SK-N-SH (cell line): ENCODE measurements around the gene GCN1. TPM values are rescaled to one million over a fixed set of nuclear protein-coding genes. Genes with fewer than 3 reads are reported as not detected.

ENCODE experiments used
- CTCF ChIA-PET: fragments of 300-600, 350-600 bp; formaldehyde crosslinking; extraction: SDS; loops from one replicate; lab custom pipeline; 2021; lab: Yijun Ruan, JAX
- POLR2A ChIA-PET: fragments of 350-600 bp; sonication (Branson Sonifier 250); formaldehyde crosslinking; extraction: SDS; loops from one replicate; lab custom pipeline; 2020; ENCODE audit warnings: antibody characterized with exemption, inconsistent platforms; lab: Yijun Ruan, JAX
- DNase-seq: peaks from one replicate; pipeline ENCODE4 v3.0.0; 2012
- H2AFZ ChIP-seq: fragments of 200-600 bp; sonication (generic); 2 replicates; pipeline ENCODE4 v1.8.1; 2016; ENCODE audit warnings: antibody characterized with exemption, mild to moderate bottlenecking, low read depth
- H3F3A ChIP-seq: fragments of 200-600 bp; sonication (generic); replicated peaks from 2 replicates; pipeline ENCODE3; 2016; ENCODE audit warnings: antibody characterized with exemption, mild to moderate bottlenecking; ENCODE audit not compliant: insufficient read depth
- H3K27ac ChIP-seq, 2 experiments: fragments of 200-500 bp in 1 of 2; fragments of 200-600 bp in 1 of 2; sonication (Bioruptor generic) in 1 of 2; sonication (generic), shearing (Covaris generic) in 1 of 2; 2 replicates each; pipeline versions ENCODE4 v1.5.1 to v1.6.1; 2014 to 2016; ENCODE audit warnings: low read depth in 2 of 2, inconsistent platforms in 1 of 2, low read length in 1 of 2, mild to moderate bottlenecking in 1 of 2, mixed read lengths in 1 of 2
- H3K27me3 ChIP-seq: fragments of 200-600 bp; sonication (generic), shearing (Covaris generic); 2 replicates; pipeline ENCODE4 v1.6.1; 2016; ENCODE audit warnings: mixed run types; ENCODE audit not compliant: insufficient read depth
- H3K36me3 ChIP-seq, 2 experiments: fragments of 200-500 bp in 1 of 2; fragments of 200-600 bp in 1 of 2; sonication (Bioruptor generic) in 1 of 2; sonication (generic) in 1 of 2; replicated peaks in 1 of 2; 2 replicates each; pipeline versions ENCODE3 to v1.5.1; 2014 to 2016; ENCODE audit warnings: low read length in 1 of 2, mild to moderate bottlenecking in 1 of 2; ENCODE audit not compliant: insufficient read depth in 2 of 2, control insufficient read depth in 1 of 2
- H3K4me1 ChIP-seq, 2 experiments: fragments of 200-500 bp in 1 of 2; fragments of 200-600 bp in 1 of 2; sonication (Bioruptor generic) in 1 of 2; sonication (generic), shearing (Covaris generic) in 1 of 2; 2 replicates each; pipeline versions ENCODE4 v1.5.1 to v1.6.1; 2014 to 2016; ENCODE audit warnings: low read depth in 1 of 2, low read length in 1 of 2, mixed run types in 1 of 2; ENCODE audit not compliant: insufficient read depth in 2 of 2, control insufficient read depth in 1 of 2
- H3K4me2 ChIP-seq: fragments of 200-600 bp; sonication (generic), shearing (Covaris generic); 2 replicates; pipeline ENCODE4 v1.6.1; 2017; ENCODE audit warnings: mixed run types
- H3K4me3 ChIP-seq, 2 experiments: fragments of 200-500 bp in 1 of 2; fragments of 200-600 bp in 1 of 2; sonication (Bioruptor generic) in 1 of 2; sonication (generic), shearing (Covaris generic) in 1 of 2; 2 replicates each; pipeline versions ENCODE4 v1.5.1 to v1.8.1; 2014 to 2016; ENCODE audit warnings: low read depth in 2 of 2, inconsistent platforms in 1 of 2, low read length in 1 of 2, mild to moderate bottlenecking in 1 of 2, mixed read lengths in 1 of 2, moderate library complexity in 1 of 2
- H3K79me2 ChIP-seq: fragments of 200-600 bp; sonication (generic); 2 replicates; pipeline ENCODE4 v1.8.1; 2017; ENCODE audit warnings: mild to moderate bottlenecking; ENCODE audit not compliant: insufficient read depth
- H3K9ac ChIP-seq: fragments of 200-600 bp; sonication (generic); 2 replicates; pipeline ENCODE4 v1.6.1; 2017; ENCODE audit warnings: mixed run types
- H3K9me2 ChIP-seq: fragments of 200-600 bp; sonication (generic); 2 replicates; pipeline ENCODE4 v1.6.1; 2017; ENCODE audit warnings: mixed run types
- H3K9me3 ChIP-seq: fragments of 200-600 bp; sonication (generic); 2 replicates; pipeline ENCODE4 v1.6.1; 2017; ENCODE audit warnings: mixed run types, mild to moderate bottlenecking, moderate library complexity
- H4K20me1 ChIP-seq: fragments of 200-600 bp; sonication (generic); 2 replicates; pipeline ENCODE4 v1.6.1; 2017; ENCODE audit warnings: mild to moderate bottlenecking, mixed run types; ENCODE audit not compliant: insufficient read depth
- CHD2 ChIP-seq: fragments of 150-350 bp; IDR thresholded peaks from 2 replicates; pipeline ENCODE4 v1.6.1; 2018; ENCODE audit warnings: low read length; ENCODE audit not compliant: partially characterized antibody
- EP300 ChIP-seq, 2 experiments: IDR thresholded peaks; 2 replicates each; pipeline versions ENCODE4 v1.4.0 to v1.6.1; 2012; ENCODE audit warnings: borderline replicate concordance in 1 of 2, low read depth in 1 of 2, low read length in 1 of 2
- FOXJ3 ChIP-seq: sonication (generic); formaldehyde crosslinking; IDR thresholded peaks from 2 replicates; pipeline ENCODE4 v1.5.1; 2020; ENCODE audit warnings: mild to moderate bottlenecking, missing genetic modification reagents
- FOXM1 ChIP-seq: IDR thresholded peaks from 2 replicates; pipeline ENCODE4 v1.4.0; 2012; ENCODE audit warnings: low read depth, mild to moderate bottlenecking
- GABPA ChIP-seq: IDR thresholded peaks from 2 replicates; pipeline ENCODE4 v1.4.0; 2012; ENCODE audit warnings: low read depth, mild to moderate bottlenecking
- GATA2 ChIP-seq: sonication (generic); formaldehyde crosslinking; IDR thresholded peaks from 2 replicates; pipeline ENCODE4 v1.5.0; 2020; ENCODE audit warnings: mild to moderate bottlenecking, missing genetic modification reagents
- IRF3 ChIP-seq: fragments of 150-350 bp; IDR thresholded peaks from 2 replicates; pipeline ENCODE4 v1.6.1; 2016; ENCODE audit warnings: mild to moderate bottlenecking, low read depth, low read length
- JUND ChIP-seq: IDR thresholded peaks from 2 replicates; pipeline ENCODE4 v1.4.0; 2012
- MAX ChIP-seq: IDR thresholded peaks from 2 replicates; pipeline ENCODE4 v1.4.0; 2012; ENCODE audit warnings: low read depth
- MXI1 ChIP-seq: IDR thresholded peaks from 2 replicates; pipeline ENCODE4 v1.6.1; 2012; ENCODE audit warnings: mild to moderate bottlenecking, low read depth, low read length, improper control_type of control experiment
- NFIC ChIP-seq: IDR thresholded peaks from 2 replicates; pipeline ENCODE4 v1.4.0; 2012; ENCODE audit warnings: borderline replicate concordance
- PBX3 ChIP-seq: IDR thresholded peaks from 2 replicates; pipeline ENCODE4; 2012
- RCOR1 ChIP-seq: fragments of 150-350 bp; IDR thresholded peaks from 2 replicates; pipeline ENCODE4 v1.6.1; 2017; ENCODE audit warnings: antibody characterized with exemption, low read length
- RXRA ChIP-seq: IDR thresholded peaks from 2 replicates; pipeline ENCODE4 v1.4.0; 2012; ENCODE audit warnings: low read depth, mild to moderate bottlenecking, borderline replicate concordance
- TAF1 ChIP-seq: IDR thresholded peaks from 2 replicates; pipeline ENCODE4 v1.6.1; 2012; ENCODE audit warnings: low read depth, mild to moderate bottlenecking, low read length, moderate library complexity, borderline replicate concordance
- YY1 ChIP-seq: IDR thresholded peaks from 2 replicates; pipeline ENCODE4 v1.4.0; 2012; ENCODE audit warnings: low read depth, mild to moderate bottlenecking
- ZBTB33 ChIP-seq: IDR thresholded peaks from 2 replicates; pipeline ENCODE4 v1.4.0; 2012; ENCODE audit warnings: low read depth, borderline replicate concordance
- WGBS: methylation state at CpG from one replicate; pipeline ENCODE4 v1.1.6; 2017; ENCODE audit warnings: low lambda C conversion rate; 5-methylcytosine and 5-hydroxymethylcytosine counted together
- polyA plus RNA-seq, 3 experiments: library from polyadenylated mRNA; depleted of rRNA; stranded (reverse); fragments of >200 nt; gene quantifications; 2 replicates each; pipeline ENCODE4 v1.2.3, GENCODE V29; 2012
- TF ChIP-seq, protein P1 (sequence below): IDR thresholded peaks from 2 replicates; pipeline ENCODE4 v1.4.0; 2012; ENCODE audit warnings: low read depth, borderline replicate concordance
- TF ChIP-seq, protein P2 (sequence below): fragments of 150-350 bp; IDR thresholded peaks from 2 replicates; pipeline ENCODE4 v1.6.1; 2017; ENCODE audit warnings: antibody characterized with exemption, low read length, low read depth, borderline replicate concordance
- TF ChIP-seq, protein P3 (sequence below): fragments of 200-600 bp; sonication (generic); IDR thresholded peaks from 2 replicates; pipeline ENCODE4 v1.6.1; 2017; ENCODE audit warnings: antibody characterized with exemption, mild to moderate bottlenecking, moderate library complexity

Gene GCN1
- polyA plus RNA-seq, 1 of the 3 experiments (the other 2 are of a cell fraction) = 54.4 TPM

GRCh38 chr12:120085920-120086645 is 108.4 kb downstream of the GCN1 start:
- no peak for DNase-seq
- no peaks in the 10 kb centered on the region for H4K20me1 ChIP-seq
- CTCF ChIA-PET = interaction anchor here (1.0 to 1.8 kb wide), 7 partner anchors 8 to 97 kb away, joined by 3 to 9 read pairs (median 7); partner anchors contain the start of genes BICDL1 and RAB35
- H3F3A ChIP-seq = peaks cover 7% of the 10 kb centered on the region
- H3K9ac ChIP-seq = peak overlapping the region; percentile 69
- 84% methylated on average over 6 of the region's 6 CpGs for WGBS
- H3K4me1 ChIP-seq = peaks cover 0 to 9% of the 10 kb centered on the region in 2 experiments; a peak in 1 of 4 replicates
- H2AFZ ChIP-seq = peak overlapping the region; percentile 95; the same call in 1 of the 2 replicates
- no peaks in the 10 kb centered on the region for H3K9me3 ChIP-seq
- H3K4me2 ChIP-seq = peak overlapping the region; percentile 82
- no peaks in the 10 kb centered on the region for H3K9me2 ChIP-seq
- H3K4me3 ChIP-seq = peak overlapping the region in 1 of 2 experiments; percentile 63; a peak in 2 of 4 replicates
- POLR2A ChIA-PET = interaction anchor here (0.8 to 1.5 kb wide), 3 partner anchors 97 to 206 kb away, joined by 5 to 15 read pairs (median 7); partner anchors contain the start of genes BICDL1, RNU4-2 and RPLP0
- H3K36me3 ChIP-seq = peaks cover 0 to under 1% of the 10 kb centered on the region in 2 experiments
- H3K27ac ChIP-seq = peak overlapping the region in 1 of 2 experiments; percentile 75; a peak in 2 of 4 replicates
- no peaks in the 10 kb centered on the region for H3K27me3 ChIP-seq
- H3K79me2 ChIP-seq = no peaks in the 10 kb centered on the region
- TF ChIP-seq FOXJ3 (CRISPR knock-in tag) = no peak
- TF ChIP-seq, protein P1, sequence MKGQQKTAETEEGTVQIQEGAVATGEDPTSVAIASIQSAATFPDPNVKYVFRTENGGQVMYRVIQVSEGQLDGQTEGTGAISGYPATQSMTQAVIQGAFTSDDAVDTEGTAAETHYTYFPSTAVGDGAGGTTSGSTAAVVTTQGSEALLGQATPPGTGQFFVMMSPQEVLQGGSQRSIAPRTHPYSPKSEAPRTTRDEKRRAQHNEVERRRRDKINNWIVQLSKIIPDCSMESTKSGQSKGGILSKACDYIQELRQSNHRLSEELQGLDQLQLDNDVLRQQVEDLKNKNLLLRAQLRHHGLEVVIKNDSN = no peak
- TF ChIP-seq EP300 (IDR thresholded peaks at IDR 0.05; ENCODE audit: borderline replicate concordance in 1 of 2, low read depth in 1 of 2, low read length in 1 of 2) = no peak
- TF ChIP-seq, protein P2, sequence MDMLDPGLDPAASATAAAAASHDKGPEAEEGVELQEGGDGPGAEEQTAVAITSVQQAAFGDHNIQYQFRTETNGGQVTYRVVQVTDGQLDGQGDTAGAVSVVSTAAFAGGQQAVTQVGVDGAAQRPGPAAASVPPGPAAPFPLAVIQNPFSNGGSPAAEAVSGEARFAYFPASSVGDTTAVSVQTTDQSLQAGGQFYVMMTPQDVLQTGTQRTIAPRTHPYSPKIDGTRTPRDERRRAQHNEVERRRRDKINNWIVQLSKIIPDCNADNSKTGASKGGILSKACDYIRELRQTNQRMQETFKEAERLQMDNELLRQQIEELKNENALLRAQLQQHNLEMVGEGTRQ = no peak
- no peak for TF ChIP-seq YY1
- TF ChIP-seq GATA2 (CRISPR knock-in tag) = no peak
- TF ChIP-seq, protein P3, sequence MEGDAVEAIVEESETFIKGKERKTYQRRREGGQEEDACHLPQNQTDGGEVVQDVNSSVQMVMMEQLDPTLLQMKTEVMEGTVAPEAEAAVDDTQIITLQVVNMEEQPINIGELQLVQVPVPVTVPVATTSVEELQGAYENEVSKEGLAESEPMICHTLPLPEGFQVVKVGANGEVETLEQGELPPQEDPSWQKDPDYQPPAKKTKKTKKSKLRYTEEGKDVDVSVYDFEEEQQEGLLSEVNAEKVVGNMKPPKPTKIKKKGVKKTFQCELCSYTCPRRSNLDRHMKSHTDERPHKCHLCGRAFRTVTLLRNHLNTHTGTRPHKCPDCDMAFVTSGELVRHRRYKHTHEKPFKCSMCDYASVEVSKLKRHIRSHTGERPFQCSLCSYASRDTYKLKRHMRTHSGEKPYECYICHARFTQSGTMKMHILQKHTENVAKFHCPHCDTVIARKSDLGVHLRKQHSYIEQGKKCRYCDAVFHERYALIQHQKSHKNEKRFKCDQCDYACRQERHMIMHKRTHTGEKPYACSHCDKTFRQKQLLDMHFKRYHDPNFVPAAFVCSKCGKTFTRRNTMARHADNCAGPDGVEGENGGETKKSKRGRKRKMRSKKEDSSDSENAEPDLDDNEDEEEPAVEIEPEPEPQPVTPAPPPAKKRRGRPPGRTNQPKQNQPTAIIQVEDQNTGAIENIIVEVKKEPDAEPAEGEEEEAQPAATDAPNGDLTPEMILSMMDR = no peak
- no peak for TF ChIP-seq FOXM1
- TF ChIP-seq CHD2 = no peak
- no peak for TF ChIP-seq RXRA
- no peak for TF ChIP-seq TAF1
- no peak for TF ChIP-seq MXI1
- TF ChIP-seq GABPA = no peak
- no peak for TF ChIP-seq JUND
- TF ChIP-seq MAX = no peak
- TF ChIP-seq NFIC = no peak
- TF ChIP-seq IRF3 = no peak
- no peak for TF ChIP-seq RCOR1
- no peak for TF ChIP-seq PBX3
- no peak for TF ChIP-seq ZBTB33
